OCI-LY1 (cell line): Measurements from ENCODE around the gene SAP130.

Experiments
- EZH2 ChIP-seq: fragments of 200-600 bp; sonication (generic), shearing (Covaris generic); IDR thresholded peaks from 2 replicates; pipeline ENCODE4 v1.8.0; 2017; ENCODE audit warnings: borderline replicate concordance, mixed run types, mild to moderate bottlenecking, antibody characterized with exemption, low read length, moderate library complexity, mixed read lengths
- TF ChIP-seq, protein P1 (sequence below): fragments of 200-600 bp; sonication (generic), shearing (Covaris generic); IDR thresholded peaks from 2 replicates; pipeline ENCODE4 v1.5.1; 2017; ENCODE audit warnings: mild to moderate bottlenecking, antibody characterized with exemption, low read length, moderate library complexity, mixed read lengths

DNA sequence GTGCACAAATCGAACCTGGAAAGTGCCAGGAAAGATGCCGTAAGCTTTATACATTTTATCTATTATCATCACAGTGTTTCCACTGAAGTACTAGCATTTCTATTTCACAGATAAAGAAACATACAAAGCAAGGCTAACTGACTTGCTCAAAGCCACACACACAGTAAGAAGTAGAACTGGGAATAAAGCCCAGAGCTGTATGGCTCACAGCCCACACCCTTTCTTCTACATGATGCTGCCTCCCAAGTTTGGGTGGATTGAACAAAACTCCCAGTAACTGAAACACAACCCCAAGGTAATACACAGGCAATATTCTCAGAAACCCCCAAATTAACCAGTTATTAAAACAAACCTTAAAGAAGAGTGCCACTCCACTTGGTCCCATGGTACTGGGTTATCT is 11.2 kb downstream of the SAP130 start:
- TF ChIP-seq, protein P1, sequence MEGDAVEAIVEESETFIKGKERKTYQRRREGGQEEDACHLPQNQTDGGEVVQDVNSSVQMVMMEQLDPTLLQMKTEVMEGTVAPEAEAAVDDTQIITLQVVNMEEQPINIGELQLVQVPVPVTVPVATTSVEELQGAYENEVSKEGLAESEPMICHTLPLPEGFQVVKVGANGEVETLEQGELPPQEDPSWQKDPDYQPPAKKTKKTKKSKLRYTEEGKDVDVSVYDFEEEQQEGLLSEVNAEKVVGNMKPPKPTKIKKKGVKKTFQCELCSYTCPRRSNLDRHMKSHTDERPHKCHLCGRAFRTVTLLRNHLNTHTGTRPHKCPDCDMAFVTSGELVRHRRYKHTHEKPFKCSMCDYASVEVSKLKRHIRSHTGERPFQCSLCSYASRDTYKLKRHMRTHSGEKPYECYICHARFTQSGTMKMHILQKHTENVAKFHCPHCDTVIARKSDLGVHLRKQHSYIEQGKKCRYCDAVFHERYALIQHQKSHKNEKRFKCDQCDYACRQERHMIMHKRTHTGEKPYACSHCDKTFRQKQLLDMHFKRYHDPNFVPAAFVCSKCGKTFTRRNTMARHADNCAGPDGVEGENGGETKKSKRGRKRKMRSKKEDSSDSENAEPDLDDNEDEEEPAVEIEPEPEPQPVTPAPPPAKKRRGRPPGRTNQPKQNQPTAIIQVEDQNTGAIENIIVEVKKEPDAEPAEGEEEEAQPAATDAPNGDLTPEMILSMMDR: no peak
- TF ChIP-seq EZH2: no peak
